ENCODE results near the gene ATG7.

GRCh38 chr3:11517601-11518000 is 245.4 kb downstream of the ATG7 start:
- no peak for TF ChIP-seq CTCF (optimal IDR thresholded peaks at IDR 0.05 in 1 of 3, IDR thresholded peaks at IDR 0.05 in 1 of 3, conservative IDR thresholded peaks at IDR 0.05 in 1 of 3; ENCODE audit: extremely low read depth in 1 of 3, insufficient read depth in 2 of 3, low read length in 3 of 3)
- TF ChIP-seq EZH2 (IDR thresholded peaks at IDR 0.05; ENCODE audit: low read length), result no peak

Data from keratinocyte (primary cell).